Measurements from ENCODE around the gene JPH3. TPM values are rescaled to one million over a fixed set of nuclear protein-coding genes. Genes with fewer than 3 reads are reported as not detected.

Gene JPH3
- polyA plus RNA-seq, 1 donor from 2014 or later: 22.2 TPM

- Histone ChIP-seq H2AFZ (ENCODE audit: low read depth, low read length) (no peak overlapping the region), H3F3A (ENCODE audit: insufficient read depth, low read length, poor library complexity, severe bottlenecking) (no peaks in the 10 kb centered on the region), H3K4me2 (ENCODE audit: low read length) (no peak overlapping the region), H3K79me2 (replicated peaks; ENCODE audit: insufficient read depth, low read length) (no peaks in the 10 kb centered on the region), H3K27ac (ENCODE audit: low read length) (no peak overlapping the region), H3K9me3 (ENCODE audit: low read length) (peaks cover 5% of the 10 kb centered on the region), H4K20me1 (ENCODE audit: insufficient read depth) (no peaks in the 10 kb centered on the region), H3K27me3 (ENCODE audit: insufficient read depth, low read depth, low read length) (no peaks in the 10 kb centered on the region), H3K9me2 (ENCODE audit: insufficient read depth, low read length) (no peaks in the 10 kb centered on the region), H3K9ac (ENCODE audit: low read length) (no peak overlapping the region), H3K4me3 (ENCODE audit: low read length) (no peak overlapping the region), H3K36me3 (ENCODE audit: insufficient read depth, low read length) (peaks cover 11% of the 10 kb centered on the region)
- TF ChIP-seq EP300 (conservative IDR thresholded peaks at IDR 0.05; ENCODE audit: poor library complexity, severe bottlenecking) (no peak), SMC3 (conservative IDR thresholded peaks at IDR 0.05; ENCODE audit: poor library complexity) (no peak), EZH2 (IDR thresholded peaks at IDR 0.05; ENCODE audit: borderline replicate concordance, insufficient read depth, low read length, poor library complexity, severe bottlenecking) (no peak), REST (IDR thresholded peaks at IDR 0.05; ENCODE audit: borderline replicate concordance) (no peak), CTCF (IDR thresholded peaks at IDR 0.05; ENCODE audit: poor library complexity, severe bottlenecking) (no peak), MXI1 (conservative IDR thresholded peaks at IDR 0.05; ENCODE audit: poor library complexity, severe bottlenecking) (no peak), TAF1 (IDR thresholded peaks at IDR 0.05; ENCODE audit: low read depth) (no peak), RAD21 (conservative IDR thresholded peaks at IDR 0.05) (no peak), POLR2AphosphoS5 (IDR thresholded peaks at IDR 0.05) (no peak)
Measured at GRCh38 chr16:87641721-87642120, 39.4 kb downstream of the JPH3 start.

- no peak for TF ChIP-seq SMC3 (conservative IDR thresholded peaks at IDR 0.05; ENCODE audit: poor library complexity)
- no peak for TF ChIP-seq EP300 (conservative IDR thresholded peaks at IDR 0.05; ENCODE audit: poor library complexity, severe bottlenecking)
- TF ChIP-seq REST (IDR thresholded peaks at IDR 0.05; ENCODE audit: borderline replicate concordance): no peak
- TF ChIP-seq CTCF (IDR thresholded peaks at IDR 0.05; ENCODE audit: poor library complexity, severe bottlenecking): no peak
- TF ChIP-seq RAD21 (conservative IDR thresholded peaks at IDR 0.05): no peak
- TF ChIP-seq MXI1 (conservative IDR thresholded peaks at IDR 0.05; ENCODE audit: poor library complexity, severe bottlenecking): no peak
- TF ChIP-seq TAF1 (IDR thresholded peaks at IDR 0.05; ENCODE audit: low read depth): no peak
- TF ChIP-seq EZH2 (IDR thresholded peaks at IDR 0.05; ENCODE audit: borderline replicate concordance, insufficient read depth, low read length, poor library complexity, severe bottlenecking): no peak
- TF ChIP-seq POLR2AphosphoS5 (IDR thresholded peaks at IDR 0.05): no peak
- no peaks in the 10 kb centered on the region for H3K9me2 ChIP-seq (ENCODE audit: insufficient read depth, low read length)
- no peak overlapping the region for H2AFZ ChIP-seq (ENCODE audit: low read depth, low read length)
- no peak overlapping the region for H3K4me2 ChIP-seq (ENCODE audit: low read length)
- no peaks in the 10 kb centered on the region for H3K27me3 ChIP-seq (ENCODE audit: insufficient read depth, low read depth, low read length)
- peaks cover 11% of the 10 kb centered on the region for H3K36me3 ChIP-seq (ENCODE audit: insufficient read depth, low read length)
- no peaks in the 10 kb centered on the region for H4K20me1 ChIP-seq (ENCODE audit: insufficient read depth)
- H3K27ac ChIP-seq (ENCODE audit: low read length): no peak overlapping the region
- H3K9me3 ChIP-seq (ENCODE audit: low read length): peaks cover 5% of the 10 kb centered on the region
- H3K9ac ChIP-seq (ENCODE audit: low read length): no peak overlapping the region
- H3K79me2 ChIP-seq (replicated peaks; ENCODE audit: insufficient read depth, low read length): no peaks in the 10 kb centered on the region
- no peaks in the 10 kb centered on the region for H3F3A ChIP-seq (ENCODE audit: insufficient read depth, low read length, poor library complexity, severe bottlenecking)
- H3K4me3 ChIP-seq (ENCODE audit: low read length): no peak overlapping the region
Measured at GRCh38 chr16:87642491-87642890, 40.2 kb downstream of the JPH3 start.
